GM12864 (cell line): Measurements from ENCODE around the gene NR6A1.

Experiments used
- DNase-seq: peaks from one replicate; pipeline ENCODE4 v3.0.0-alpha.2; 2011; ENCODE audit warnings: low read depth
- H3K4me3 ChIP-seq: 2 replicates; pipeline ENCODE4 v1.5.1; 2011; ENCODE audit warnings: mild to moderate bottlenecking, low read depth, low read length, control low read depth
- CTCF ChIP-seq: IDR thresholded peaks from 2 replicates; pipeline ENCODE4 v1.5.1; 2011; ENCODE audit warnings: low read depth, mild to moderate bottlenecking, moderate library complexity, low read length, control low read depth, inconsistent platforms; ENCODE audit errors: missing control alignments

Gene NR6A1

GRCh38 chr9:124570942-124571666 lies 200.0 kb downstream of the NR6A1 start:
- H3K4me3 ChIP-seq = no peak overlapping the region
- TF ChIP-seq CTCF = no peak
- no peak for DNase-seq

GRCh38 chr9:124569942-124570341 lies 201.2 kb downstream of the NR6A1 start:
- no peak overlapping the region for H3K4me3 ChIP-seq
- no peak for DNase-seq
- TF ChIP-seq CTCF = no peak

GRCh38 chr9:124567362-124567761 lies 203.7 kb downstream of the NR6A1 start:
- TF ChIP-seq CTCF = no peak
- DNase-seq = no peak

GRCh38 chr9:124562328-124562727 lies 208.8 kb downstream of the NR6A1 start:
- no peak for TF ChIP-seq CTCF
- no peak for DNase-seq
- H3K4me3 ChIP-seq = no peak overlapping the region

More at GRCh38 chr9:124567362-124567761, 203.7 kb downstream of the NR6A1 start:
- H3K4me3 ChIP-seq = no peak overlapping the region

- no peak overlapping the region for H3K4me3 ChIP-seq
- TF ChIP-seq CTCF = no peak
- DNase-seq = no peak
Measured at GRCh38 chr9:124559871-124560270, 211.2 kb downstream of the NR6A1 start.

- no peak overlapping the region for H3K4me3 ChIP-seq
- TF ChIP-seq CTCF = no peak
- DNase-seq = no peak
Measured at GRCh38 chr9:124558777-124559470, 212.2 kb downstream of the NR6A1 start.
